ENCODE results near the gene CLDN17. TPM values are rescaled to one million over a fixed set of nuclear protein-coding genes. Genes with fewer than 3 reads are reported as not detected.

Gene CLDN17
- total and polyA plus RNA-seq, 7 experiments from 2014 or later: not detected

GRCh38 chr21:30164796-30165195 lies 1.8 kb downstream of the CLDN17 start:
- H3K4me3 ChIP-seq (ENCODE audit: low read length): no peak overlapping the region
- H3K9me3 ChIP-seq (ENCODE audit: control insufficient read depth in 2 of 3, low read length in 3 of 3): no peaks in the 10 kb centered on the region
- intact Hi-C loops (cut with micrococcal nuclease): no loop called here
- no peaks in the 10 kb centered on the region for H3K4me1 ChIP-seq (ENCODE audit: control insufficient read depth in 2 of 2, insufficient read depth in 2 of 2, low read length in 2 of 2)
- H3K27me3 ChIP-seq (ENCODE audit: control insufficient read depth in 2 of 2, insufficient read depth in 2 of 2, low read length in 2 of 2): no peaks in the 10 kb centered on the region
- DNase-seq: no peak
- CTCF ChIA-PET: no interaction called here
- H3K27ac Mint-ChIP-seq: no peak overlapping the region
- no peak overlapping the region for H3K4me3 Mint-ChIP-seq
- H3K27me3 Mint-ChIP-seq: peaks cover 0 to 11% (median 7%) of the 10 kb centered on the region in 5 donors
- no peaks in the 10 kb centered on the region for H3K36me3 Mint-ChIP-seq
- POLR2A ChIA-PET: no interaction called here
- no peak overlapping the region for H3K27ac ChIP-seq (ENCODE audit: low read depth, low read length)
- H3K4me1 Mint-ChIP-seq: no peaks in the 10 kb centered on the region
- H3K9me3 Mint-ChIP-seq: peaks cover 0 to 6% (median 0%) of the 10 kb centered on the region in 11 donors
- no peaks in the 10 kb centered on the region for H3K36me3 ChIP-seq (ENCODE audit: control insufficient read depth in 2 of 3, insufficient read depth in 3 of 3, low read length in 3 of 3)
- ATAC-seq: no peak

- no peak for ATAC-seq
- no peak overlapping the region for H3K4me3 ChIP-seq (ENCODE audit: low read length)
- no peak overlapping the region for H3K4me3 Mint-ChIP-seq
- POLR2A ChIA-PET: no interaction called here
- no peaks in the 10 kb centered on the region for H3K27me3 ChIP-seq (ENCODE audit: control insufficient read depth in 2 of 2, insufficient read depth in 2 of 2, low read length in 2 of 2)
- no peaks in the 10 kb centered on the region for H3K36me3 Mint-ChIP-seq
- H3K9me3 ChIP-seq (ENCODE audit: control insufficient read depth in 2 of 3, low read length in 3 of 3): no peaks in the 10 kb centered on the region
- no peak overlapping the region for H3K27ac ChIP-seq (ENCODE audit: low read depth, low read length)
- H3K4me1 Mint-ChIP-seq: no peaks in the 10 kb centered on the region
- H3K4me1 ChIP-seq (ENCODE audit: control insufficient read depth in 2 of 2, insufficient read depth in 2 of 2, low read length in 2 of 2): no peaks in the 10 kb centered on the region
- H3K36me3 ChIP-seq (ENCODE audit: control insufficient read depth in 2 of 3, insufficient read depth in 3 of 3, low read length in 3 of 3): no peaks in the 10 kb centered on the region
- CTCF ChIA-PET: no interaction called here
- H3K9me3 Mint-ChIP-seq: peaks cover 0 to 10% (median 2%) of the 10 kb centered on the region in 11 donors
- no peak overlapping the region for H3K27ac Mint-ChIP-seq
- DNase-seq: no peak
- intact Hi-C loops (cut with micrococcal nuclease): no loop called here
- peaks cover 0 to 6% (median 0%) of the 10 kb centered on the region in 5 donors for H3K27me3 Mint-ChIP-seq
Observed at GRCh38 chr21:30153697-30154340, 12.8 kb downstream of the CLDN17 start.

GRCh38 chr21:30152792-30153191 lies 13.8 kb downstream of the CLDN17 start:
- Mint-ChIP-seq H3K27me3 (peaks cover 0 to 6% (median 0%) of the 10 kb centered on the region in 5 donors), H3K4me3 (no peak overlapping the region), H3K36me3 (no peaks in the 10 kb centered on the region), H3K9me3 (peaks cover 0 to 10% (median 1%) of the 10 kb centered on the region in 11 donors), H3K4me1 (no peaks in the 10 kb centered on the region), H3K27ac (no peak overlapping the region)
- no peaks in the 10 kb centered on the region for H3K36me3 ChIP-seq (ENCODE audit: control insufficient read depth in 2 of 3, insufficient read depth in 3 of 3, low read length in 3 of 3)
- ChIA-PET CTCF (no interaction called here), POLR2A (no interaction called here)
- H3K27me3 ChIP-seq (ENCODE audit: control insufficient read depth in 2 of 2, insufficient read depth in 2 of 2, low read length in 2 of 2): no peaks in the 10 kb centered on the region
- H3K4me3 ChIP-seq (ENCODE audit: low read length): no peak overlapping the region
- no peaks in the 10 kb centered on the region for H3K4me1 ChIP-seq (ENCODE audit: control insufficient read depth in 2 of 2, insufficient read depth in 2 of 2, low read length in 2 of 2)
- no peaks in the 10 kb centered on the region for H3K9me3 ChIP-seq (ENCODE audit: control insufficient read depth in 2 of 3, low read length in 3 of 3)
- intact Hi-C loops (cut with micrococcal nuclease): no loop called here
- ATAC-seq (no peak), DNase-seq (no peak)
- no peak overlapping the region for H3K27ac ChIP-seq (ENCODE audit: low read depth, low read length)

- ChIA-PET POLR2A (no interaction called here), CTCF (interaction anchor here (0.6 kb wide), 2 partner anchors 578 to 876 kb away, joined by 4 to 7 read pairs; no protein-coding TSS in a partner anchor)
- Histone ChIP-seq H3K4me3 (ENCODE audit: low read length) (no peak overlapping the region), H3K27ac (ENCODE audit: low read depth, low read length) (no peak overlapping the region), H3K27me3 (ENCODE audit: control insufficient read depth in 2 of 2, insufficient read depth in 2 of 2, low read length in 2 of 2) (no peaks in the 10 kb centered on the region), H3K4me1 (ENCODE audit: control insufficient read depth in 2 of 2, insufficient read depth in 2 of 2, low read length in 2 of 2) (no peaks in the 10 kb centered on the region), H3K9me3 (ENCODE audit: control insufficient read depth in 2 of 3, low read length in 3 of 3) (no peaks in the 10 kb centered on the region), H3K36me3 (ENCODE audit: control insufficient read depth in 2 of 3, insufficient read depth in 3 of 3, low read length in 3 of 3) (no peaks in the 10 kb centered on the region)
- Mint-ChIP-seq H3K9me3 (peaks cover 0 to 10% (median 0%) of the 10 kb centered on the region in 11 donors), H3K4me3 (no peak overlapping the region), H3K36me3 (no peaks in the 10 kb centered on the region), H3K27ac (no peak overlapping the region), H3K4me1 (no peaks in the 10 kb centered on the region), H3K27me3 (no peaks in the 10 kb centered on the region)
- no peak for DNase-seq
- intact Hi-C loops (cut with micrococcal nuclease): no loop called here
- no peak for ATAC-seq
Observed at GRCh38 chr21:30148906-30149305, 17.7 kb downstream of the CLDN17 start.

- no peak overlapping the region for H3K4me3 Mint-ChIP-seq
- intact Hi-C loops (cut with micrococcal nuclease): no loop called here
- no peak overlapping the region for H3K27ac Mint-ChIP-seq
- no peaks in the 10 kb centered on the region for H3K27me3 Mint-ChIP-seq
- Histone ChIP-seq H3K27me3 (ENCODE audit: control insufficient read depth in 2 of 2, insufficient read depth in 2 of 2, low read length in 2 of 2) (no peaks in the 10 kb centered on the region), H3K4me3 (ENCODE audit: low read length) (no peak overlapping the region), H3K27ac (ENCODE audit: low read depth, low read length) (no peak overlapping the region), H3K9me3 (ENCODE audit: control insufficient read depth in 2 of 3, low read length in 3 of 3) (no peaks in the 10 kb centered on the region), H3K36me3 (ENCODE audit: control insufficient read depth in 2 of 3, insufficient read depth in 3 of 3, low read length in 3 of 3) (no peaks in the 10 kb centered on the region), H3K4me1 (ENCODE audit: control insufficient read depth in 2 of 2, insufficient read depth in 2 of 2, low read length in 2 of 2) (no peaks in the 10 kb centered on the region)
- no peak for ATAC-seq
- DNase-seq: no peak
- no peaks in the 10 kb centered on the region for H3K4me1 Mint-ChIP-seq
- ChIA-PET POLR2A (no interaction called here), CTCF (no interaction called here)
- H3K36me3 Mint-ChIP-seq: no peaks in the 10 kb centered on the region
- peaks cover 0 to 6% (median 0%) of the 10 kb centered on the region in 11 donors for H3K9me3 Mint-ChIP-seq
Observed at GRCh38 chr21:30146558-30147282, 19.9 kb downstream of the CLDN17 start.

- ChIA-PET POLR2A (no interaction called here), CTCF (no interaction called here)
- no peaks in the 10 kb centered on the region for H3K36me3 ChIP-seq (ENCODE audit: control insufficient read depth in 2 of 3, insufficient read depth in 3 of 3, low read length in 3 of 3)
- H3K27me3 ChIP-seq (ENCODE audit: control insufficient read depth in 2 of 2, insufficient read depth in 2 of 2, low read length in 2 of 2): no peaks in the 10 kb centered on the region
- intact Hi-C loops (cut with micrococcal nuclease): no loop called here
- H3K27ac Mint-ChIP-seq: no peak overlapping the region
- DNase-seq (no peak), ATAC-seq (no peak)
- H3K4me1 ChIP-seq (ENCODE audit: control insufficient read depth in 2 of 2, insufficient read depth in 2 of 2, low read length in 2 of 2): no peaks in the 10 kb centered on the region
- H3K36me3 Mint-ChIP-seq: no peaks in the 10 kb centered on the region
- no peak overlapping the region for H3K27ac ChIP-seq (ENCODE audit: low read depth, low read length)
- no peaks in the 10 kb centered on the region for H3K9me3 ChIP-seq (ENCODE audit: control insufficient read depth in 2 of 3, low read length in 3 of 3)
- H3K27me3 Mint-ChIP-seq: peaks cover 0 to 8% (median 4%) of the 10 kb centered on the region in 5 donors
- no peak overlapping the region for H3K4me3 ChIP-seq (ENCODE audit: low read length)
- H3K4me3 Mint-ChIP-seq: no peak overlapping the region
- no peaks in the 10 kb centered on the region for H3K4me1 Mint-ChIP-seq
- H3K9me3 Mint-ChIP-seq: peaks cover 0 to 14% (median 2%) of the 10 kb centered on the region in 11 donors
Observed at GRCh38 chr21:30138483-30138882, 28.1 kb downstream of the CLDN17 start.

- H3K27ac ChIP-seq (ENCODE audit: low read depth, low read length): no peak overlapping the region
- H3K4me1 ChIP-seq (ENCODE audit: control insufficient read depth in 2 of 2, insufficient read depth in 2 of 2, low read length in 2 of 2): no peaks in the 10 kb centered on the region
- no peaks in the 10 kb centered on the region for H3K4me1 Mint-ChIP-seq
- peaks cover 0 to 6% (median 0%) of the 10 kb centered on the region in 5 donors for H3K27me3 Mint-ChIP-seq
- no peak for ATAC-seq
- ChIA-PET CTCF (no interaction called here), POLR2A (no interaction called here)
- DNase-seq: no peak
- no peaks in the 10 kb centered on the region for H3K27me3 ChIP-seq (ENCODE audit: control insufficient read depth in 2 of 2, insufficient read depth in 2 of 2, low read length in 2 of 2)
- intact Hi-C loops (cut with micrococcal nuclease): no loop called here
- no peaks in the 10 kb centered on the region for H3K9me3 ChIP-seq (ENCODE audit: control insufficient read depth in 2 of 3, low read length in 3 of 3)
- H3K4me3 ChIP-seq (ENCODE audit: low read length): no peak overlapping the region
- H3K9me3 Mint-ChIP-seq: peaks cover 0 to 7% (median 2%) of the 10 kb centered on the region in 11 donors
- no peaks in the 10 kb centered on the region for H3K36me3 ChIP-seq (ENCODE audit: control insufficient read depth in 2 of 3, insufficient read depth in 3 of 3, low read length in 3 of 3)
- no peaks in the 10 kb centered on the region for H3K36me3 Mint-ChIP-seq
- H3K27ac Mint-ChIP-seq: no peak overlapping the region
- H3K4me3 Mint-ChIP-seq: no peak overlapping the region
Observed at GRCh38 chr21:30129246-30129645, 37.4 kb downstream of the CLDN17 start.

All from naive thymus-derived CD4-positive, alpha-beta T cell (primary cell).